K562 (cell line): ENCODE measurements around the gene PRUNE1. TPM values are rescaled to one million over a fixed set of nuclear protein-coding genes. Genes with fewer than 3 reads are reported as not detected.
A peak's percentile ranks its signal among the peaks of the same experiment; 100 is the strongest.

Experiments
- CBFB ChIP-seq: sonication (generic); formaldehyde crosslinking; IDR thresholded peaks from 2 replicates; pipeline ENCODE4 v1.4.0; 2020; ENCODE audit warnings: mild to moderate bottlenecking, missing genetic modification reagents
- CBX1 ChIP-seq: sonication (generic); IDR thresholded peaks from 2 replicates; pipeline ENCODE4 v1.6.1; 2016; ENCODE audit warnings: antibody characterized with exemption, low read depth, mild to moderate bottlenecking
- CBX5 ChIP-seq: IDR thresholded peaks from 2 replicates; pipeline ENCODE4 v1.6.1; 2014; ENCODE audit warnings: low read depth, borderline replicate concordance
- CREM ChIP-seq: IDR thresholded peaks from 2 replicates; pipeline ENCODE4 v1.6.1; 2014; ENCODE audit warnings: antibody characterized with exemption, low read depth
- EGR1 ChIP-seq: fragments of 450-650 bp; conservative IDR thresholded peaks from 2 replicates; pipeline ENCODE4 v1.6.1; 2017; ENCODE audit warnings: mild to moderate bottlenecking
- ETS2 ChIP-seq: IDR thresholded peaks from 2 replicates; pipeline ENCODE4 v1.6.1; 2016; ENCODE audit warnings: borderline replicate concordance, missing genetic modification characterization, mild to moderate bottlenecking, moderate library complexity, missing compliant biosample characterization; ENCODE audit not compliant: poor library complexity, severe bottlenecking
- ETV6 ChIP-seq, 3 experiments: fragments of 150-350 bp in 1 of 3; sonication (generic) in 1 of 3; formaldehyde crosslinking in 1 of 3; IDR thresholded peaks; 2 replicates each; pipeline versions ENCODE4 v1.6.1 to v1.8.0; 2014 to 2022; ENCODE audit warnings: borderline replicate concordance in 2 of 3, low read depth in 2 of 3, antibody characterized with exemption in 1 of 3, low read length in 1 of 3, mild to moderate bottlenecking in 1 of 3, missing genetic modification reagents in 1 of 3
- GTF2A2 ChIP-seq: IDR thresholded peaks from 2 replicates; pipeline ENCODE4 v1.6.1; 2016; ENCODE audit warnings: mild to moderate bottlenecking, missing genetic modification characterization, missing compliant biosample characterization
- JUNB ChIP-seq: fragments of 450-650 bp; formaldehyde crosslinking; conservative IDR thresholded peaks from 2 replicates; pipeline ENCODE4 v1.4.0; 2020; ENCODE audit warnings: mild to moderate bottlenecking
- KAT8 ChIP-seq: fragments of 450-650 bp; IDR thresholded peaks from 2 replicates; pipeline ENCODE4 v1.6.1; 2016; ENCODE audit warnings: low read depth, mild to moderate bottlenecking
- MXI1 ChIP-seq: IDR thresholded peaks from 2 replicates; pipeline ENCODE4 v1.6.1; 2011; ENCODE audit warnings: low read depth, mild to moderate bottlenecking, improper control_type of control experiment, low read length
- PPARD ChIP-seq: fragments of 250-450 bp; sonication (Bioruptor Pico); IDR thresholded peaks from 2 replicates; pipeline ENCODE4 v1.8.0; 2022; ENCODE audit warnings: inconsistent platforms, mild to moderate bottlenecking, moderate library complexity
- SIN3A ChIP-seq, 2 experiments: fragments of 150-350 bp in 1 of 2; IDR thresholded peaks; 2 replicates each; pipeline ENCODE4 v1.6.1; 2011 to 2016; ENCODE audit warnings: borderline replicate concordance in 2 of 2, low read depth in 2 of 2, low read length in 2 of 2, mild to moderate bottlenecking in 2 of 2, moderate library complexity in 2 of 2; ENCODE audit not compliant: control insufficient read depth in 1 of 2
- SREBF1 ChIP-seq: fragments of 150-350 bp; IDR thresholded peaks from 2 replicates; pipeline ENCODE4 v1.6.1; 2014; ENCODE audit warnings: antibody characterized with exemption, low read depth, low read length, borderline replicate concordance
- SRF ChIP-seq, 2 experiments: fragments of 250-450, 450-650 bp in 1 of 2; sonication (Bioruptor Pico) in 1 of 2; sonication (generic) in 1 of 2; formaldehyde crosslinking; IDR thresholded peaks; 2 replicates each; pipeline versions ENCODE4 v1.5.0 to v1.5.1; 2020 to 2022; ENCODE audit warnings: mild to moderate bottlenecking in 1 of 2, missing genetic modification reagents in 1 of 2
- TOE1 ChIP-seq, 2 experiments: fragments of 450-650 bp in 1 of 2; sonication (generic) in 1 of 2; formaldehyde crosslinking in 1 of 2; IDR thresholded peaks; 2 replicates each; pipeline versions ENCODE4 v1.7.1 to v1.8.0; 2016 to 2022; ENCODE audit warnings: borderline replicate concordance in 2 of 2, mild to moderate bottlenecking in 2 of 2, antibody characterized with exemption in 1 of 2, inconsistent platforms in 1 of 2, low read depth in 1 of 2, missing genetic modification reagents in 1 of 2, moderate library complexity in 1 of 2
- ZBTB8A ChIP-seq: fragments of 450-650 bp; IDR thresholded peaks from 2 replicates; pipeline ENCODE4 v1.6.1; 2018; ENCODE audit warnings: mild to moderate bottlenecking, moderate library complexity; ENCODE audit not compliant: partially characterized antibody
- ZNF175 ChIP-seq: fragments of 200-800 bp; sonication (Bioruptor generic); IDR thresholded peaks from 2 replicates; pipeline ENCODE4 v1.6.1; 2016; ENCODE audit warnings: low read depth, mild to moderate bottlenecking, missing genetic modification characterization, missing compliant biosample characterization
- polyA plus RNA-seq, 8 experiments: library from polyadenylated mRNA; depleted of rRNA in 4 of 8; stranded (reverse) in 5 of 8; unstranded in 3 of 8; fragments of >200 nt; fragmentation: Nextera tagmentation in 2 of 8; fragmentation: Illumina TruSeq in 1 of 8; extraction: Ambion mirVana in 2 of 8; extraction: Trizol in 1 of 8; gene quantifications; 2 replicates each; pipeline versions ENCODE4 v1.2.1 to v1.2.3, GENCODE V29; 2011 to 2014; ENCODE audit warnings: inconsistent platforms in 1 of 8, missing spikeins in 1 of 8
- total RNA-seq, 7 experiments: library from RNA; depleted of rRNA in 6 of 7; stranded (reverse); fragments of >200 nt in 6 of 7; fragmentation: Illumina TruSeq in 2 of 7; extraction: Trizol in 2 of 7; gene quantifications; 2 replicates each; pipeline versions ENCODE4 v1.2.1 to v1.2.3, GENCODE V29; 2011 to 2021; ENCODE audit warnings: low replicate concordance in 1 of 7
- TF ChIP-seq, protein P1 (sequence below): sonication (generic); IDR thresholded peaks from 2 replicates; pipeline ENCODE4 v1.6.1; 2016
- TF ChIP-seq, protein P2 (sequence below): fragments of 450-650 bp; IDR thresholded peaks from 2 replicates; pipeline ENCODE4 v1.6.1; 2016; ENCODE audit warnings: borderline replicate concordance
- TF ChIP-seq, protein P3 (sequence below): IDR thresholded peaks from 3 replicates; pipeline ENCODE4 v1.6.1; 2011; ENCODE audit warnings: borderline replicate concordance, mild to moderate bottlenecking, moderate library complexity; ENCODE audit not compliant: insufficient read length; ENCODE audit errors: extremely low read depth
- TF ChIP-seq, protein P4 (sequence below): fragments of 250-450 bp; sonication (Bioruptor Pico); IDR thresholded peaks from 2 replicates; pipeline ENCODE4 v1.8.0; 2022; ENCODE audit warnings: moderate library complexity, mild to moderate bottlenecking, inconsistent platforms

PRUNE1 gene
- total and polyA plus RNA-seq, 9 of the 15 experiments (the other 6 are each of a cell fraction or from before 2014, with no cell fraction given): 16.7 to 48.3 (median 26.2) TPM

DNA sequence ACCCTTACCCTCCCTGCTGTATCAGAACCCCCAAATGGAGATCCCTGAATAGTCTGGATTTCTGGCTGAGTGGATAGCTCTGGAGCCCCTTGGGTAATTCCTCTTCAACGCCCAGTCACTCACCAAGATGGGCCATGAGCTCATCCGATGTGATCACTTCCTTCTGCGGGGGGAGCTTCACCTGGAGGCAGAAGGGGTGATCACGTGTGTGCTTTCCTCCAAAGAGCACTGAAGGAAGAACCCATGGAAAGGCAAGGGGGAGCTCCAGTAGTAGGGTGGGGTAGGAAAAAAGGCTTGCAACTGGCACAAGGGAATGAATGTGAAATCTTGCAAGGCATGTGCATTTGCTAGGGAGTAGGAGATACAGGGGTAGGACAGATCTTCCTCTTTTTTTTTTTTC lies 6.6 kb upstream of the PRUNE1 start (continued):
- TF ChIP-seq CREM (peak; percentile 64), JUNB (no peak), ZNF175 (peak; percentile 38; the same call in 1 of the 2 replicates), SRF (CRISPR knock-in tag; IDR thresholded peaks at IDR 0.05) (no peak), EGR1 (0 out of 2 replicates have a peak, but pooled peaks have one; percentile 3), SREBF1 (no peak), ETS2 (tag) (no peak), MXI1 (no peak), PPARD (CRISPR knock-in tag) (no peak), GTF2A2 (tag) (no peak), SIN3A (IDR thresholded peaks at IDR 0.05; ENCODE audit: borderline replicate concordance in 2 of 2, control insufficient read depth in 1 of 2, low read depth in 2 of 2, low read length in 2 of 2) (no peak), KAT8 (no peak), CBX1 (no peak), TOE1 (IDR thresholded peaks at IDR 0.05; ENCODE audit: borderline replicate concordance) (peak; percentile 80), TOE1 (CRISPR knock-in tag; IDR thresholded peaks at IDR 0.05; ENCODE audit: borderline replicate concordance, low read depth) (no peak), CBFB (CRISPR knock-in tag) (no peak), CBX5 (no peak), ZBTB8A (no peak), ETV6 (IDR thresholded peaks at IDR 0.05; ENCODE audit: borderline replicate concordance in 1 of 2, low read depth in 2 of 2, low read length in 1 of 2) (no peak), ETV6 (CRISPR knock-in tag; IDR thresholded peaks at IDR 0.05; ENCODE audit: borderline replicate concordance) (no peak)
- TF ChIP-seq, protein P1, sequence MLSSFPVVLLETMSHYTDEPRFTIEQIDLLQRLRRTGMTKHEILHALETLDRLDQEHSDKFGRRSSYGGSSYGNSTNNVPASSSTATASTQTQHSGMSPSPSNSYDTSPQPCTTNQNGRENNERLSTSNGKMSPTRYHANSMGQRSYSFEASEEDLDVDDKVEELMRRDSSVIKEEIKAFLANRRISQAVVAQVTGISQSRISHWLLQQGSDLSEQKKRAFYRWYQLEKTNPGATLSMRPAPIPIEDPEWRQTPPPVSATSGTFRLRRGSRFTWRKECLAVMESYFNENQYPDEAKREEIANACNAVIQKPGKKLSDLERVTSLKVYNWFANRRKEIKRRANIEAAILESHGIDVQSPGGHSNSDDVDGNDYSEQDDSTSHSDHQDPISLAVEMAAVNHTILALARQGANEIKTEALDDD: no peak
- TF ChIP-seq, protein P2, sequence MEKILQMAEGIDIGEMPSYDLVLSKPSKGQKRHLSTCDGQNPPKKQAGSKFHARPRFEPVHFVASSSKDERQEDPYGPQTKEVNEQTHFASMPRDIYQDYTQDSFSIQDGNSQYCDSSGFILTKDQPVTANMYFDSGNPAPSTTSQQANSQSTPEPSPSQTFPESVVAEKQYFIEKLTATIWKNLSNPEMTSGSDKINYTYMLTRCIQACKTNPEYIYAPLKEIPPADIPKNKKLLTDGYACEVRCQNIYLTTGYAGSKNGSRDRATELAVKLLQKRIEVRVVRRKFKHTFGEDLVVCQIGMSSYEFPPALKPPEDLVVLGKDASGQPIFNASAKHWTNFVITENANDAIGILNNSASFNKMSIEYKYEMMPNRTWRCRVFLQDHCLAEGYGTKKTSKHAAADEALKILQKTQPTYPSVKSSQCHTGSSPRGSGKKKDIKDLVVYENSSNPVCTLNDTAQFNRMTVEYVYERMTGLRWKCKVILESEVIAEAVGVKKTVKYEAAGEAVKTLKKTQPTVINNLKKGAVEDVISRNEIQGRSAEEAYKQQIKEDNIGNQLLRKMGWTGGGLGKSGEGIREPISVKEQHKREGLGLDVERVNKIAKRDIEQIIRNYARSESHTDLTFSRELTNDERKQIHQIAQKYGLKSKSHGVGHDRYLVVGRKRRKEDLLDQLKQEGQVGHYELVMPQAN: no peak
- TF ChIP-seq, protein P3, sequence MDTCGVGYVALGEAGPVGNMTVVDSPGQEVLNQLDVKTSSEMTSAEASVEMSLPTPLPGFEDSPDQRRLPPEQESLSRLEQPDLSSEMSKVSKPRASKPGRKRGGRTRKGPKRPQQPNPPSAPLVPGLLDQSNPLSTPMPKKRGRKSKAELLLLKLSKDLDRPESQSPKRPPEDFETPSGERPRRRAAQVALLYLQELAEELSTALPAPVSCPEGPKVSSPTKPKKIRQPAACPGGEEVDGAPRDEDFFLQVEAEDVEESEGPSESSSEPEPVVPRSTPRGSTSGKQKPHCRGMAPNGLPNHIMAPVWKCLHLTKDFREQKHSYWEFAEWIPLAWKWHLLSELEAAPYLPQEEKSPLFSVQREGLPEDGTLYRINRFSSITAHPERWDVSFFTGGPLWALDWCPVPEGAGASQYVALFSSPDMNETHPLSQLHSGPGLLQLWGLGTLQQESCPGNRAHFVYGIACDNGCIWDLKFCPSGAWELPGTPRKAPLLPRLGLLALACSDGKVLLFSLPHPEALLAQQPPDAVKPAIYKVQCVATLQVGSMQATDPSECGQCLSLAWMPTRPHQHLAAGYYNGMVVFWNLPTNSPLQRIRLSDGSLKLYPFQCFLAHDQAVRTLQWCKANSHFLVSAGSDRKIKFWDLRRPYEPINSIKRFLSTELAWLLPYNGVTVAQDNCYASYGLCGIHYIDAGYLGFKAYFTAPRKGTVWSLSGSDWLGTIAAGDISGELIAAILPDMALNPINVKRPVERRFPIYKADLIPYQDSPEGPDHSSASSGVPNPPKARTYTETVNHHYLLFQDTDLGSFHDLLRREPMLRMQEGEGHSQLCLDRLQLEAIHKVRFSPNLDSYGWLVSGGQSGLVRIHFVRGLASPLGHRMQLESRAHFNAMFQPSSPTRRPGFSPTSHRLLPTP: no peak
- TF ChIP-seq, protein P4, sequence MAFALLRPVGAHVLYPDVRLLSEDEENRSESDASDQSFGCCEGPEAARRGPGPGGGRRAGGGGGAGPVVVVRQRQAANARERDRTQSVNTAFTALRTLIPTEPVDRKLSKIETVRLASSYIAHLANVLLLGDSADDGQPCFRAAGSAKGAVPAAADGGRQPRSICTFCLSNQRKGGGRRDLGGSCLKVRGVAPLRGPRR: no peak
